Measurements from ENCODE around the gene RNU11.
"Not testable (repeated sequence)": the region's sequence is repeated elsewhere in the genome, so short reads cannot be mapped to it uniquely, and the experiment has no call there.

Gene RNU11

GRCh38 chr1:28642847-28643635, 5.4 kb upstream of the RNU11 start, which contains the start of gene TAF12:
TAF12 (minus strand) TSS chr1:28643067; CDS start chr1:28622081, 20,986 bp downstream.
- Histone ChIP-seq H3K36me3 (ENCODE audit: insufficient read depth, low read depth, low read length) (no peaks in the 10 kb centered on the region), H3K27ac (ENCODE audit: low read length) (peak within 1 kb of the TSS; percentile 67), H3K9ac (ENCODE audit: low read depth, low read length) (peak within 1 kb of the TSS; percentile 93), H3K4me3 (ENCODE audit: low read length) (peak within 1 kb of the TSS; percentile 89), H3K27me3 (ENCODE audit: insufficient read depth, low read length) (no peaks in the 10 kb centered on the region), H3K9me3 (ENCODE audit: insufficient read depth, low read depth, low read length) (no peaks in the 10 kb centered on the region), H3K4me1 (ENCODE audit: insufficient read depth, low read length) (peaks cover 4% of the 10 kb centered on the region; the same call in 1 of the 2 replicates)

GRCh38 chr1:28644494-28644893, 3.9 kb upstream of the RNU11 start:
- Histone ChIP-seq H3K9ac (ENCODE audit: low read depth, low read length) (no peak overlapping the region), H3K4me1 (ENCODE audit: insufficient read depth, low read length) (peaks cover 4% of the 10 kb centered on the region; the same call in 1 of the 2 replicates), H3K9me3 (ENCODE audit: insufficient read depth, low read depth, low read length) (no peaks in the 10 kb centered on the region), H3K36me3 (ENCODE audit: insufficient read depth, low read depth, low read length) (no peaks in the 10 kb centered on the region), H3K27me3 (ENCODE audit: insufficient read depth, low read length) (no peaks in the 10 kb centered on the region), H3K4me3 (ENCODE audit: low read length) (no peak overlapping the region), H3K27ac (ENCODE audit: low read length) (no peak overlapping the region)

GRCh38 chr1:28645406-28645805, 3.0 kb upstream of the RNU11 start:
- H3K9ac ChIP-seq (ENCODE audit: low read depth, low read length); H3K27ac ChIP-seq (ENCODE audit: low read length); H3K4me1 ChIP-seq (ENCODE audit: insufficient read depth, low read length); H3K36me3 ChIP-seq (ENCODE audit: insufficient read depth, low read depth, low read length); H3K9me3 ChIP-seq (ENCODE audit: insufficient read depth, low read depth, low read length); H3K4me3 ChIP-seq (ENCODE audit: low read length); H3K27me3 ChIP-seq (ENCODE audit: insufficient read depth, low read length): not testable (repeated sequence)

GRCh38 chr1:28646040-28646439, 2.4 kb upstream of the RNU11 start:
- Histone ChIP-seq H3K9me3 (ENCODE audit: insufficient read depth, low read depth, low read length) (no peaks in the 10 kb centered on the region), H3K9ac (ENCODE audit: low read depth, low read length) (no peak overlapping the region), H3K4me1 (ENCODE audit: insufficient read depth, low read length) (peaks cover 4% of the 10 kb centered on the region; the same call in 1 of the 2 replicates), H3K4me3 (ENCODE audit: low read length) (no peak overlapping the region), H3K27me3 (ENCODE audit: insufficient read depth, low read length) (no peaks in the 10 kb centered on the region), H3K27ac (ENCODE audit: low read length) (no peak overlapping the region), H3K36me3 (ENCODE audit: insufficient read depth, low read depth, low read length) (no peaks in the 10 kb centered on the region)

GRCh38 chr1:28648008-28648473, 359 bp upstream of the RNU11 start:
- Histone ChIP-seq H3K9ac (ENCODE audit: low read depth, low read length) (peak overlapping the region; percentile 90), H3K27me3 (ENCODE audit: insufficient read depth, low read length) (no peaks in the 10 kb centered on the region), H3K4me3 (ENCODE audit: low read length) (peak overlapping the region; percentile 62), H3K9me3 (ENCODE audit: insufficient read depth, low read depth, low read length) (no peaks in the 10 kb centered on the region), H3K27ac (ENCODE audit: low read length) (peak overlapping the region; percentile 95), H3K36me3 (ENCODE audit: insufficient read depth, low read depth, low read length) (no peaks in the 10 kb centered on the region), H3K4me1 (ENCODE audit: insufficient read depth, low read length) (no peaks in the 10 kb centered on the region; the same call in 1 of the 2 replicates)

GRCh38 chr1:28653063-28653462, 4.7 kb downstream of the RNU11 start:
- not testable (repeated sequence) for H3K27me3 ChIP-seq (ENCODE audit: insufficient read depth, low read length); H3K4me1 ChIP-seq (ENCODE audit: insufficient read depth, low read length)

GRCh38 chr1:28653870-28654269, 5.5 kb downstream of the RNU11 start:
- not testable (repeated sequence) for H3K9ac ChIP-seq (ENCODE audit: low read depth, low read length); H3K27me3 ChIP-seq (ENCODE audit: insufficient read depth, low read length)

More at GRCh38 chr1:28653063-28653462, 4.7 kb downstream of the RNU11 start:
- not testable (repeated sequence) for H3K27ac ChIP-seq (ENCODE audit: low read length); H3K9ac ChIP-seq (ENCODE audit: low read depth, low read length); H3K36me3 ChIP-seq (ENCODE audit: insufficient read depth, low read depth, low read length); H3K4me3 ChIP-seq (ENCODE audit: low read length); H3K9me3 ChIP-seq (ENCODE audit: insufficient read depth, low read depth, low read length)

GRCh38 chr1:28655448-28656311, 7.3 kb downstream of the RNU11 start:
- not testable (repeated sequence) for H3K36me3 ChIP-seq (ENCODE audit: insufficient read depth, low read depth, low read length); H3K27ac ChIP-seq (ENCODE audit: low read length); H3K9ac ChIP-seq (ENCODE audit: low read depth, low read length); H3K4me3 ChIP-seq (ENCODE audit: low read length); H3K27me3 ChIP-seq (ENCODE audit: insufficient read depth, low read length); H3K4me1 ChIP-seq (ENCODE audit: insufficient read depth, low read length); H3K9me3 ChIP-seq (ENCODE audit: insufficient read depth, low read depth, low read length)

More at GRCh38 chr1:28653870-28654269, 5.5 kb downstream of the RNU11 start:
- not testable (repeated sequence) for H3K4me1 ChIP-seq (ENCODE audit: insufficient read depth, low read length); H3K27ac ChIP-seq (ENCODE audit: low read length); H3K36me3 ChIP-seq (ENCODE audit: insufficient read depth, low read depth, low read length); H3K4me3 ChIP-seq (ENCODE audit: low read length); H3K9me3 ChIP-seq (ENCODE audit: insufficient read depth, low read depth, low read length)

GRCh38 chr1:28656335-28656734, 7.9 kb downstream of the RNU11 start:
- Histone ChIP-seq H3K9ac (ENCODE audit: low read depth, low read length) (no peak overlapping the region), H3K9me3 (ENCODE audit: insufficient read depth, low read depth, low read length) (no peaks in the 10 kb centered on the region), H3K27me3 (ENCODE audit: insufficient read depth, low read length) (no peaks in the 10 kb centered on the region), H3K36me3 (ENCODE audit: insufficient read depth, low read depth, low read length) (no peaks in the 10 kb centered on the region), H3K4me3 (ENCODE audit: low read length) (no peak overlapping the region), H3K4me1 (ENCODE audit: insufficient read depth, low read length) (no peaks in the 10 kb centered on the region), H3K27ac (ENCODE audit: low read length) (no peak overlapping the region)

GRCh38 chr1:28663871-28664470, 15.6 kb downstream of the RNU11 start:
- Histone ChIP-seq H3K27me3 (ENCODE audit: insufficient read depth, low read length) (no peaks in the 10 kb centered on the region), H3K4me1 (ENCODE audit: insufficient read depth, low read length) (no peaks in the 10 kb centered on the region; the same call in 1 of the 2 replicates), H3K9me3 (ENCODE audit: insufficient read depth, low read depth, low read length) (no peaks in the 10 kb centered on the region), H3K36me3 (ENCODE audit: insufficient read depth, low read depth, low read length) (no peaks in the 10 kb centered on the region), H3K4me3 (ENCODE audit: low read length) (no peak overlapping the region), H3K27ac (ENCODE audit: low read length) (no peak overlapping the region), H3K9ac (ENCODE audit: low read depth, low read length) (no peak overlapping the region)

GRCh38 chr1:28666806-28667205, 18.4 kb downstream of the RNU11 start:
- no peak overlapping the region for H3K27ac ChIP-seq (ENCODE audit: low read length)
- no peak overlapping the region for H3K9ac ChIP-seq (ENCODE audit: low read depth, low read length)
- H3K27me3 ChIP-seq (ENCODE audit: insufficient read depth, low read length), result no peaks in the 10 kb centered on the region
- H3K36me3 ChIP-seq (ENCODE audit: insufficient read depth, low read depth, low read length), result no peaks in the 10 kb centered on the region
- no peak overlapping the region for H3K4me3 ChIP-seq (ENCODE audit: low read length)
- no peaks in the 10 kb centered on the region; the same call in 1 of the 2 replicates for H3K4me1 ChIP-seq (ENCODE audit: insufficient read depth, low read length)
- no peaks in the 10 kb centered on the region for H3K9me3 ChIP-seq (ENCODE audit: insufficient read depth, low read depth, low read length)
